GM18507 (cell line): ENCODE measurements around the gene TNFRSF25.

Experiments used
- DNase-seq: peaks from one replicate; pipeline ENCODE4 v3.0.0; 2011; ENCODE audit warnings: low read depth; ENCODE audit not compliant: insufficient read length; ENCODE audit errors: extremely low spot score
- FAIRE-seq: peaks from 2 replicates; lab custom pipeline; 2011; peaks lifted over from hg19 to GRCh38; lab: Jason Lieb, UNC

TNFRSF25 gene

GRCh38 chr1:6425658-6426057, 40.3 kb downstream of the TNFRSF25 start:
- DNase-seq (no peak), FAIRE-seq (no peak)

DNA sequence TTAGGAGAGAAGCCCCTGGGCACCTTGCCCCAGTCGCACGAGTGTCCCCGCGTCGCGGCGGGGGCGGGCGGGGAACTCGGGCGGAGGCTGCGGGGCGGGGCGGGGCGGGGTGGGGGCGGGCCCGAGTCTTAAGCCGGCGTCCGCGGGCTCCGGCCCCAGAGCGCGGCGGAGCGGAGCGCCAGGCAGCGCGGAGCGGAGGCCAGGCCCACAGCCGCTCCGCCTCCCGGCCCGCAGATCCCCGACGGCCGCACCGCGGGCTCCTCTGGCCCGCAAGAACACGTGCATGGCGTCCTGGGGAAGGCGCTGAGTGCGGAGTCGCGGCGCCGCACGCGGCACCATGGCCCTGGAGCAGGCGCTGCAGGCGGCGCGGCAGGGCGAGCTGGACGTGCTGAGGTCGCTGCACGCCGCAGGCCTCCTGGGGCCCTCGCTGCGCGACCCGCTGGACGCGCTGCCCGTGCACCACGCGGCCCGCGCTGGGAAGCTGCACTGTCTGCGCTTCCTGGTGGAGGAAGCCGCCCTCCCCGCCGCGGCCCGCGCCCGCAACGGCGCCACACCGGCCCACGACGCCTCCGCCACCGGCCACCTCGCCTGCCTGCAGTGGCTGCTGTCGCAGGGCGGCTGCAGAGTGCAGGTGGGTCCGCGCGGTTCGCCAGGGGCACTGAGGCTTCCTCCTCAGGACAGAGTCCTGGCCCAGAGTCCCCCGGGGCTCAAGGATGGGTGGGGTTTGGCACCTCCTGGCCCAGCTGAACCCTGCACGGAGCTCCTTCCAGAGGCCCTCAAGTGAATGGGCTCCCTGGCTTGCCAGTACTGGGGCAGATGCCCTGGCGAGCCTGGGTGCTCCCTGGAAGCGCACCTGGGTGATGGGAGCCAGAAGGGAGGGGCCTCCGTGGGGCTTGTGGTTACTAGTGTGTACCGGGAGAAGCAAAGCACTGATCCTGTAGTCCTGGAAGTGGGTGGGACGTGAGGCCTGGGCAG, 41.1 kb downstream of the TNFRSF25 start, which contains the start of gene ESPN:
Gene ESPN, plus strand, starts transcription at position 158 of the 975 bp plus-strand sequence. Its CDS starts 180 bp downstream, at position 338.
- FAIRE-seq (no peak), DNase-seq (no peak)

DNA sequence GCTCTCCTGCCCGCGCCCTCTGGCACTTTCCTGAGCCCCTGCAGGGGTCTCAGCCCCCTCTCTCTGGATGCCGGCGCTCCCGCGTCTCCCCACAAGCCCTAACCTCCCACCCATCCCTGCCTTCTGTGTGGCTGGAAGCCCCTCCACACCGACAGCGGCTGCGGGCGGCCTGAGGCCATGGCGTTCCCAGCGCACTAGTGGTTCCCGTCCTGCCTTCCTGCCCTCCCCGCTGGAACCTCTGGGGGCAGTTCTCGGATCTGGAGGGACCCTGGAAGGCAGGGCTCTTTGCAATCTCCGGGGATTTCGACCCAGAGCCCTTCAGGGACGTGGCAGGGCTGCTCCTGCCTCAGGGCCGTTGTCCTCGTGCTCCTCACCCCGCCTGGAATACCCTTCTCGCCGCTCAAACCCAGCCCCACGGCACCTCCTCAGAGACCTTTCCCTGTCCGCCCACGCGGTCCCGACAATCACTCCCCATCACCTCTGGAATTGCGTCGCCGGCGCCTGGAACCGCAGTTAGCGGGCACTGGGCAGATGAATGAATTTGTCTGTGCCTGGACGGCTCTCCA, 41.9 kb downstream of the TNFRSF25 start:
- DNase-seq (no peak), FAIRE-seq (no peak)

DNA sequence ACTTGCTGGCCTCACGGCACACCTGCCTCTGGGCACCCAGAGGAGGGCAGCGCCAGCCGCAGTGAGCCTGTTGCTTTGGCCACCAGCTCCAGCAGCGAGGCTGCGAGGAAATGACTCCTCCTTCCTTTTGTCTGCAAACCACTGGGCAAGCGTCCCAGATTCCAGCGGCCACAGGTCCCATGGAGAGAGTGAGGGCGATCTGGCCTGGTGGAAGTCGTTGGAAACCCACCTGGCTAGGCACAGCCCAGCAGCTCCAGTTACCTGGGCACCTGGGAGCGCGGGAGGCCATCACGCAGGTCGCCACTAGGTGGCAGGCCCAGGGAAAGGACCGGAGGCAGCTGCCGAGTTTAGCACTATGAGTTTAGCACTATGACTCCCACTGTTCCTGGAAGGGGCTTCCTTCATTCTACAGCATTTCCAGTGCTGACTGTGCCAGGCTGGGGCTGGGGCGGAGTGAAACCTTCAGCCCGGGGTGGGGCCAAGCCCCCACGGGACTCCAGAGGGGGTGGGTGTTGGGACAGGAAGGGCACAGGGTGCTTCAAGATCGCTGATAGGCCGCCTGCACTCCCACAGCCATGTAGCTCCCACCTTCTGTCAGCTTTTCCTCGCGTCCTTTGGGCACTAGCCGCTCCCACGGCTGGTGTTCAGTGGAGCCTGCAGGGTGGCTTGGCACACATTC, 42.5 kb downstream of the TNFRSF25 start:
- FAIRE-seq (peak; percentile 83), DNase-seq (peak; percentile 58)

GRCh38 chr1:6421266-6421665, 44.7 kb downstream of the TNFRSF25 start:
- no peak for DNase-seq
- FAIRE-seq, result no peak

GRCh38 chr1:6420454-6421042, 45.4 kb downstream of the TNFRSF25 start:
- DNase-seq (no peak), FAIRE-seq (no peak)

DNA sequence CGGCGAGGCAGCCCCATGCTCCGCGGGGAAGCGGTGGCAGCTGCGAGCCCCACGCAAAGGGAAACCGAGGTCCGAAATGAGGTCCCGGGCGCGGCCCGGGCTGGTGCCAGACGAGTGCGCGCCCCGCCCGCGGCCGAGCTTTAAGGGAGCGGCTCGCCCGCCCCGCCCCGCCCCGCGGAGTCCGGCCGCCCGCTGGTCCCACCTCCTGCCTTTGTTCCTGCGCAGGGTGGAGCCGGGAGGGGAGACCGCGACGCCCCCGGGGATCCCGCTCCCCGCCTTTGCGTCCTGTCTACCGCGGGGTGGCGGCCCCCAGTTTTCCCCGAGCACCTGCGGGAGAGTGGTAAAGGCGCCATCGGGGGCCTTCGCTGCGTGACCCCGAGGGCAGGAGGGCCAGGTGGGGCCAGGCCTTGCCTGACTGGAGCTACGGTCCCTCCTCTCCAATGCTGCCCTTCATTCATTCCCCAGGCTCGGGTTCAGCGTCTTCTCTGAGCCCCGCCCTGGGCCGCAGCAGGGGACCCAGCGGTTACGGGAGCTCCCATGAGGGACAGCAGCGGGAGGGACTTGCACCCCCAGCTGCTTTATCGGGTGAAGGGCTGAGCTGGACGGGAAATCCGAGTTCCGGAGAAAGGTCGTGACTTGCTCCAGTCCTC, 46.0 kb downstream of the TNFRSF25 start, which contains the start of gene HES2:
Gene HES2, minus strand, starts transcription at position 116 of the 650 bp plus-strand sequence. Its CDS starts 99 bp downstream, at position 17.
- DNase-seq, result no peak
- no peak for FAIRE-seq

- no peak for FAIRE-seq
- no peak for DNase-seq
Observed at GRCh38 chr1:6419397-6419803, 46.6 kb downstream of the TNFRSF25 start.

- DNase-seq, result no peak
- no peak for FAIRE-seq
Observed at GRCh38 chr1:6418668-6419396, 47.1 kb downstream of the TNFRSF25 start.

DNA sequence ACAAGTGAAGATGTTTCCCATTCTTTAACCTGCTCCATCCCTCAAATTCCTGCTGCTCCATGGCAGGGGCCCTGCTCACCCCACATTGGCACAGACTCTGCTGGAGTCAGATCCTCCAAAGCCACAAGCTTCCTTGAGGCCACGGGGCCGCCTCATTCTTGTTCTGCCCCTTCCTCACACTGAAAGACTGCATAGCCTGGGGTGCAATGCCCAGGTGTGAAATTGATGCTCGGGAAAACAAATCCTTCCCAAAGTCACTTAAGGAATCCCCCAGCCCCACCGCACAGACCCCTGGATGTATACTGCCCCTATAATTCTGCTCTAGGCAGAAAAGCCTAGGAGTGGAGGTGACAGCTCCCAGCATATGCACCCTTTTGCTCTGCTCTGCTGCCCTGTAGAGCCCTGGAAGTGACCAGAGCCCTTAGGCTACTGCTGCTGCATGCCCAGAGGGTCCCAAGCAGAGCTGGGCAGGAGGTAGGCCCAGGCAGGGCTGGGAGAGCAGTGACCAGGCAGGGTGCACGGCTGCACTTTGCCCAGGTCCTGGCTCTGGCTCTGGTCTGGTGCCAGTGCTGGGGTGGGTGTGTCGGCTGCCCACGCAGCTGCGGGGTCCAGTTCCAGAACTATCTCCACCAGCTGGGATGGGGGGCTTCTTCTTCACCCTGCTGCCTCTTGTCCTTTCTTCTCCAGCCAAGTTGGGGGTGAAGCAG, 47.9 kb downstream of the TNFRSF25 start:
- DNase-seq, result no peak
- FAIRE-seq, result no peak

- no peak for DNase-seq
- no peak for FAIRE-seq
Observed at GRCh38 chr1:6416906-6417305, 49.1 kb downstream of the TNFRSF25 start.

- no peak for FAIRE-seq
- DNase-seq, result no peak
Observed at GRCh38 chr1:6416295-6416656, 49.7 kb downstream of the TNFRSF25 start.

GRCh38 chr1:6414881-6415626, 50.9 kb downstream of the TNFRSF25 start:
- FAIRE-seq (no peak), DNase-seq (no peak)

DNA sequence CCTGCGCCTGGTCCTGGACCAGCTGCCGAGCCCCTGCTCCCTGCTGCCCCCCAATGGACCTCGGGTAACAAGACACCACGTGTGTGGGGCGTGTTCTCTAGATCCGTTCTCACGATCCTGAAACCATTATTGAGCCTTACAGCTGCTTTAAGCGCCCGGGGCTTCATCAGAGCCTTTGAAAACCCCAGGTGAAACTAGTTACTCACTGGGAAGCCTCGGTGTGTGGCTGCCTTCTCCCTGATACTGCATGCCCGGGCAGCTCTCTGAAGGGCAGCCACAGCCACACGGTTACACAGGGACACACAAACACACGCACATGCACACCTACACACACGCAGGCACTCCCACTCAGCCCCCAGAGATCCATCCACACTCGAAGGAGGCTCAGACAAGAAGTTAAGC, 51.5 kb downstream of the TNFRSF25 start:
- DNase-seq, result no peak
- peak; percentile 64 for FAIRE-seq

DNA sequence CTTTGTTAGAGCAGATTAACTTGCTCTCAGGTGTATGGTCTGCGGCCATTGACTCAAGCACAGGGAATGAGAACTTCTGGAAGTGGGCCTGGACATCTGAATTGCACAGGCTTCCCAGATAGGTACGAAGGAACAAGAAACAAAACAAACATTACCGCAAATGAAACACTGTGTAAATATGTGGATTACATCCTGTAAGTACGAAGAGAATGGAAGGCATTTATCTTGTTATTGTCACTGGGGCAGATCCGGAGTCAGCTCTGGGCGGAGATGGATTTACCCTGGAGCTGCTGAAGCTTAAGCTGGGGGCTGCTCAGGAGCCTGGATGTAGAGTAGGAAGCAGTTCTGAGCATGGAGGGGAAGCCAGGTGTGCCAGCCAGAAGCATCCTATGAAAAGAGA, 53.1 kb downstream of the TNFRSF25 start:
- DNase-seq (no peak), FAIRE-seq (no peak)
